Keratinocyte (primary cell): ENCODE results near the gene EIF4G1. TPM values are rescaled to one million over a fixed set of nuclear protein-coding genes. Genes with fewer than 3 reads are reported as not detected.

Experiments
- DNase-seq: peaks from one replicate; pipeline ENCODE4 v3.0.0-alpha.2; 2011; ENCODE audit warnings: low read depth, missing footprints, low spot score
- FAIRE-seq: peaks from 2 replicates; lab custom pipeline; 2011; peaks lifted over from hg19 to GRCh38; lab: Jason Lieb, UNC
- H2AFZ ChIP-seq: 2 replicates; pipeline ENCODE4 v1.6.0; 2012; ENCODE audit warnings: low read length, control low read depth, inconsistent platforms; ENCODE audit not compliant: control insufficient read depth
- H3K27ac ChIP-seq: 2 replicates; pipeline ENCODE4 v1.5.1; 2011; ENCODE audit warnings: low read length; ENCODE audit not compliant: control insufficient read depth, insufficient read depth
- H3K27me3 ChIP-seq: 3 replicates; pipeline ENCODE4 v1.6.0; 2011; ENCODE audit warnings: low read length; ENCODE audit not compliant: control insufficient read depth, insufficient read depth; ENCODE audit errors: extremely low read depth
- H3K36me3 ChIP-seq, 2 experiments: 2 replicates in 1 of 2; 3 replicates in 1 of 2; pipeline ENCODE4 v1.5.1; 2011; ENCODE audit warnings: low read length in 2 of 2, mild to moderate bottlenecking in 1 of 2; ENCODE audit not compliant: control insufficient read depth in 2 of 2, insufficient read depth in 2 of 2; ENCODE audit errors: extremely low read depth in 1 of 2
- H3K4me1 ChIP-seq: 3 replicates; pipeline ENCODE4 v1.5.1; 2011; ENCODE audit warnings: low read length; ENCODE audit not compliant: control insufficient read depth, insufficient read depth; ENCODE audit errors: extremely low read depth
- H3K4me2 ChIP-seq: 3 replicates; pipeline ENCODE4 v1.6.0; 2011; ENCODE audit warnings: low read depth, low read length; ENCODE audit not compliant: control insufficient read depth, insufficient read depth; ENCODE audit errors: extremely low read depth
- H3K4me3 ChIP-seq, 3 experiments: fragments of 200-600 bp in 1 of 3; sonication (generic) in 1 of 3; 2 replicates in 2 of 3; 3 replicates in 1 of 3; pipeline ENCODE4 v1.5.1; 2011 to 2016; ENCODE audit warnings: low read length in 3 of 3, mild to moderate bottlenecking in 3 of 3, control low read depth in 2 of 3, inconsistent platforms in 1 of 3, low read depth in 1 of 3, mixed read lengths in 1 of 3, mixed run types in 1 of 3, moderate library complexity in 1 of 3; ENCODE audit not compliant: control insufficient read depth in 2 of 3, insufficient read depth in 2 of 3; ENCODE audit errors: extremely low read depth in 1 of 3
- H3K79me2 ChIP-seq: 2 replicates; pipeline ENCODE4 v1.6.0; 2012; ENCODE audit warnings: low read length; ENCODE audit not compliant: control insufficient read depth, insufficient read depth
- H3K9ac ChIP-seq: 3 replicates; pipeline ENCODE4 v1.6.0; 2011; ENCODE audit warnings: low read length; ENCODE audit not compliant: control insufficient read depth, insufficient read depth; ENCODE audit errors: extremely low read depth
- H3K9me1 ChIP-seq: 3 replicates; pipeline ENCODE4 v1.6.0; 2011; ENCODE audit warnings: low read length; ENCODE audit not compliant: control insufficient read depth, insufficient read depth; ENCODE audit errors: extremely low read depth
- H3K9me3 ChIP-seq: 2 replicates; pipeline ENCODE4 v1.5.1; 2012; ENCODE audit warnings: low read depth, low read length; ENCODE audit not compliant: control insufficient read depth
- H4K20me1 ChIP-seq: 3 replicates; pipeline ENCODE4 v1.6.0; 2011; ENCODE audit warnings: low read length; ENCODE audit not compliant: control insufficient read depth, insufficient read depth; ENCODE audit errors: extremely low read depth
- CTCF ChIP-seq, 3 experiments: IDR thresholded peaks in 1 of 3; conservative IDR thresholded peaks in 1 of 3; optimal IDR thresholded peaks in 1 of 3; 2 replicates in 2 of 3; 3 replicates in 1 of 3; pipeline versions ENCODE3 to v1.5.1; 2011; ENCODE audit warnings: low read length in 3 of 3, mild to moderate bottlenecking in 3 of 3, moderate library complexity in 2 of 3, control low read depth in 1 of 3, inconsistent platforms in 1 of 3; ENCODE audit not compliant: insufficient read depth in 2 of 3; ENCODE audit errors: extremely low read depth in 1 of 3
- EZH2 ChIP-seq: IDR thresholded peaks from one replicate; pipeline ENCODE4 v1.6.1; 2012; ENCODE audit warnings: inconsistent platforms, mild to moderate bottlenecking, low read length, moderate library complexity
- dilution Hi-C: fragments of 300-500 bp; cut with MboI; formaldehyde crosslinking; loops from one replicate; pipeline ENCODE4 v1.7.0; 2020; ENCODE audit warnings: low sequenced_read_pairs; ENCODE audit not compliant: extremely low pct_ligation_motif_present
- polyA plus RNA-seq, 5 experiments: library from polyadenylated mRNA; depleted of rRNA in 3 of 5; stranded (reverse) in 3 of 5; stranded (forward) in 1 of 5; unstranded in 1 of 5; fragments of >200 nt; gene quantifications; 1 replicate in 1 of 5; 2 replicates in 3 of 5; 3 replicates in 1 of 5; pipeline versions ENCODE4 v1.2.1 to v1.2.3, GENCODE V29; 2011 to 2012; ENCODE audit warnings: missing spikeins in 2 of 5, low read depth in 1 of 5, low replicate concordance in 1 of 5

EIF4G1 gene
- polyA plus RNA-seq, 1 donor (not counting 4 experiments of a cell fraction or from before 2014, with no cell fraction given), result 225 TPM

GRCh38 chr3:184379358-184380184 is 65.2 kb downstream of the EIF4G1 start, which contains the start of gene CHRD:
TSS of gene CHRD (plus strand) at chr3:184380054. CDS start at chr3:184380319, 265 bp downstream.
- H4K20me1 ChIP-seq, result no peaks in the 10 kb centered on the region
- no peak for DNase-seq
- H3K9me3 ChIP-seq, result no peaks in the 10 kb centered on the region
- no peak within 1 kb of the TSS for H2AFZ ChIP-seq
- dilution Hi-C loops, result no loop called here
- no peaks in the 10 kb centered on the region for H3K36me3 ChIP-seq
- no peak for FAIRE-seq
- no peak within 1 kb of the TSS for H3K27ac ChIP-seq
- no peak within 1 kb of the TSS for H3K9ac ChIP-seq
- peaks cover 81% of the 10 kb centered on the region for H3K27me3 ChIP-seq
- H3K79me2 ChIP-seq, result no peaks in the 10 kb centered on the region
- peak; percentile 94 for TF ChIP-seq EZH2
- TF ChIP-seq CTCF (optimal IDR thresholded peaks at IDR 0.05 in 1 of 3, IDR thresholded peaks at IDR 0.05 in 1 of 3, conservative IDR thresholded peaks at IDR 0.05 in 1 of 3; ENCODE audit: extremely low read depth in 1 of 3, insufficient read depth in 2 of 3, low read length in 3 of 3), result no peak
- H3K4me2 ChIP-seq, result peak within 1 kb of the TSS; percentile 48
- H3K9me1 ChIP-seq, result no peaks in the 10 kb centered on the region
- no peaks in the 10 kb centered on the region for H3K4me1 ChIP-seq
- peak within 1 kb of the TSS in 1 of 3 experiments; percentile 46 for H3K4me3 ChIP-seq

DNA sequence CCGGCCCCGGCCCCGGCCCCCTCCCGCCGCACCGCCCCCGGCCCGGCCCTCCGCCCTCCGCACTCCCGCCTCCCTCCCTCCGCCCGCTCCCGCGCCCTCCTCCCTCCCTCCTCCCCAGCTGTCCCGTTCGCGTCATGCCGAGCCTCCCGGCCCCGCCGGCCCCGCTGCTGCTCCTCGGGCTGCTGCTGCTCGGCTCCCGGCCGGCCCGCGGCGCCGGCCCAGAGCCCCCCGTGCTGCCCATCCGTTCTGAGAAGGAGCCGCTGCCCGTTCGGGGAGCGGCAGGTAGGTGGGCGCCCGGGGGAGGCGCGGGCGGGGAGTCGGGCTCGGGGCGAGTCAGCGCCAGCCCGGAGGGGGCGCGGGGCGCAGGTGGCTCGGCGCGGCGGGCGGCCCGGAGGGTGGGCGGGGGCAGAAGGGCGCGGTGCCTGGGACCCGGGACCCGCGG is 65.8 kb downstream of the EIF4G1 start:
- Histone ChIP-seq H3K79me2 (no peaks in the 10 kb centered on the region), H3K9ac (no peak overlapping the region), H3K4me2 (peak overlapping the region; percentile 16), H3K27ac (no peak overlapping the region), H3K4me3 (peak overlapping the region in 1 of 3 experiments; percentile 46), H3K4me1 (no peaks in the 10 kb centered on the region), H3K9me3 (no peaks in the 10 kb centered on the region), H3K27me3 (peaks cover 75% of the 10 kb centered on the region), H3K9me1 (no peaks in the 10 kb centered on the region), H2AFZ (no peak overlapping the region), H3K36me3 (no peaks in the 10 kb centered on the region), H4K20me1 (no peaks in the 10 kb centered on the region)
- dilution Hi-C loops, result no loop called here
- FAIRE-seq (no peak), DNase-seq (no peak)
- TF ChIP-seq CTCF (optimal IDR thresholded peaks at IDR 0.05 in 1 of 3, IDR thresholded peaks at IDR 0.05 in 1 of 3, conservative IDR thresholded peaks at IDR 0.05 in 1 of 3; ENCODE audit: extremely low read depth in 1 of 3, insufficient read depth in 2 of 3, low read length in 3 of 3), result no peak
- TF ChIP-seq EZH2, result no peak
